Endothelial cell of umbilical vein (primary cell): ENCODE results near the gene FHIT. TPM values are rescaled to one million over a fixed set of nuclear protein-coding genes. Genes with fewer than 3 reads are reported as not detected.

ENCODE experiments used
- BruUV-seq: library from RNA; stranded (reverse); fragments of 400-500 nt; replicated peaks from 2 replicates; lab custom pipeline; 2021; lab: Mats Ljungman, UMichigan
- CTCF ChIA-PET: fragments of 300-600, 350-600 bp; sonication (Branson Sonifier 250); formaldehyde crosslinking; loops from one replicate; lab custom pipeline; 2021; ENCODE audit warnings: antibody characterized with exemption, inconsistent platforms; lab: Charles Lee
- POLR2A ChIA-PET: fragments of 300-600, 350-600 bp; sonication (Branson Sonifier 250); formaldehyde crosslinking; loops from one replicate; lab custom pipeline; 2021; ENCODE audit warnings: antibody characterized with exemption, inconsistent platforms; lab: Charles Lee
- DNase-seq: peaks from one replicate; pipeline ENCODE4 v3.0.0-alpha.2; 2011; ENCODE audit warnings: low read depth, low spot score
- FAIRE-seq: peaks from 2 replicates; lab custom pipeline; 2011; peaks lifted over from hg19 to GRCh38; lab: Jason Lieb, UNC
- H2AFZ ChIP-seq: 2 replicates; pipeline ENCODE4 v1.6.0; 2012; ENCODE audit warnings: low read depth, low read length, control low read depth, inconsistent platforms
- H3K27ac ChIP-seq: 2 replicates; pipeline ENCODE4 v1.5.1; 2011; ENCODE audit warnings: low read depth, mild to moderate bottlenecking, control low read depth, low read length, moderate library complexity; ENCODE audit not compliant: insufficient read depth
- H3K27me3 ChIP-seq, 2 experiments: 2 replicates each; pipeline versions ENCODE4 v1.6.0 to v1.6.1; 2011; ENCODE audit warnings: low read length in 2 of 2, mixed read lengths in 1 of 2; ENCODE audit not compliant: control insufficient read depth in 2 of 2, insufficient read depth in 2 of 2
- H3K36me3 ChIP-seq, 2 experiments: 2 replicates in 1 of 2; 3 replicates in 1 of 2; pipeline ENCODE4 v1.5.1; 2011; ENCODE audit warnings: low read length in 2 of 2, mild to moderate bottlenecking in 1 of 2, moderate library complexity in 1 of 2; ENCODE audit not compliant: control insufficient read depth in 2 of 2, insufficient read depth in 2 of 2; ENCODE audit errors: extremely low read depth in 1 of 2
- H3K4me1 ChIP-seq: 3 replicates; pipeline ENCODE4 v1.5.1; 2011; ENCODE audit warnings: mild to moderate bottlenecking, low read length; ENCODE audit not compliant: control insufficient read depth, insufficient read depth; ENCODE audit errors: extremely low read depth
- H3K4me2 ChIP-seq: 2 replicates; pipeline ENCODE4 v1.6.1; 2011; ENCODE audit warnings: low read length, control low read depth, mixed read lengths; ENCODE audit not compliant: insufficient read depth
- H3K4me3 ChIP-seq, 3 experiments: fragments of 200-600 bp in 1 of 3; sonication (generic), shearing (Covaris generic) in 1 of 3; replicated peaks in 1 of 3; 2 replicates each; pipeline ENCODE4 v1.5.1; 2011 to 2016; ENCODE audit warnings: control low read depth in 3 of 3, low read length in 3 of 3, mild to moderate bottlenecking in 2 of 3, inconsistent platforms in 1 of 3, low read depth in 1 of 3, moderate library complexity in 1 of 3; ENCODE audit not compliant: insufficient read depth in 1 of 3
- H3K79me2 ChIP-seq: 2 replicates; pipeline ENCODE4 v1.6.0; 2012; ENCODE audit warnings: low read length, inconsistent platforms; ENCODE audit not compliant: control insufficient read depth, insufficient read depth
- H3K9ac ChIP-seq: replicated peaks from 2 replicates; pipeline ENCODE3; 2011; ENCODE audit warnings: low read length, control low read depth; ENCODE audit not compliant: insufficient read depth; ENCODE audit errors: extremely low read depth
- H3K9me1 ChIP-seq: replicated peaks from 3 replicates; pipeline ENCODE4 v1.6.0; 2011; ENCODE audit warnings: mild to moderate bottlenecking, low read length; ENCODE audit not compliant: control insufficient read depth, insufficient read depth; ENCODE audit errors: extremely low read depth
- H3K9me3 ChIP-seq: replicated peaks from 2 replicates; pipeline ENCODE4 v1.5.1; 2012; ENCODE audit warnings: low read length, inconsistent platforms; ENCODE audit not compliant: control insufficient read depth, insufficient read depth
- H4K20me1 ChIP-seq: replicated peaks from 2 replicates; pipeline ENCODE3; 2011; ENCODE audit warnings: mild to moderate bottlenecking, low read length; ENCODE audit not compliant: control insufficient read depth, insufficient read depth; ENCODE audit errors: extremely low read depth
- CTCF ChIP-seq, 2 donors: IDR thresholded peaks; 1 replicate in 1 of 2; 2 replicates in 1 of 2; pipeline ENCODE4 v1.5.1; 2011; ENCODE audit warnings: low read length in 2 of 2, mild to moderate bottlenecking in 2 of 2, moderate library complexity in 2 of 2, control low read depth in 1 of 2, inconsistent platforms in 1 of 2, low read depth in 1 of 2; ENCODE audit not compliant: insufficient read depth in 1 of 2; ENCODE audit errors: extremely low read depth in 1 of 2
- EZH2 ChIP-seq: IDR thresholded peaks from 2 replicates; pipeline ENCODE4 v1.6.1; 2012; ENCODE audit warnings: borderline replicate concordance, low read depth, mild to moderate bottlenecking, moderate library complexity, low read length, inconsistent platforms; ENCODE audit not compliant: severe bottlenecking
- FOS ChIP-seq: IDR thresholded peaks from 2 replicates; pipeline ENCODE4 v1.6.1; 2011; ENCODE audit warnings: mild to moderate bottlenecking, low read length, moderate library complexity, borderline replicate concordance; ENCODE audit not compliant: insufficient read depth
- GATA2 ChIP-seq: IDR thresholded peaks from 2 replicates; pipeline ENCODE4 v1.7.0; 2011; ENCODE audit warnings: low read depth, mild to moderate bottlenecking, moderate library complexity, mixed read lengths, low read length; ENCODE audit not compliant: insufficient read length, insufficient read depth
- JUN ChIP-seq: IDR thresholded peaks from 2 replicates; pipeline ENCODE4 v1.6.1; 2011; ENCODE audit warnings: borderline replicate concordance, low read depth; ENCODE audit not compliant: insufficient read length, insufficient read depth
- MAX ChIP-seq: IDR thresholded peaks from 2 replicates; pipeline ENCODE4 v1.6.1; 2011; ENCODE audit not compliant: insufficient read depth, insufficient read length
- MYC ChIP-seq: IDR thresholded peaks from one replicate; pipeline ENCODE4 v1.6.1; 2011; ENCODE audit warnings: mild to moderate bottlenecking, low read depth, low read length
- POLR2A ChIP-seq: IDR thresholded peaks from 2 replicates; pipeline ENCODE4 v1.6.1; 2012; ENCODE audit warnings: low read depth, mild to moderate bottlenecking, control low read depth, low read length
- POLR2AphosphoS5 ChIP-seq: IDR thresholded peaks from 2 replicates; pipeline ENCODE4 v1.6.1; 2012; ENCODE audit warnings: low read depth, mild to moderate bottlenecking, control low read depth, low read length, moderate library complexity; ENCODE audit not compliant: insufficient read depth
- dilution Hi-C: fragments of 300-500 bp; cut with MboI; formaldehyde crosslinking; loops from one replicate; pipeline ENCODE4 v1.15.0; 2019; ENCODE audit warnings: low sequenced_read_pairs; ENCODE audit not compliant: extremely low pct_ligation_motif_present
- intact Hi-C: fragments of 100-400 bp; cut with micrococcal nuclease; formaldehyde crosslinking; loops from one replicate; pipeline ENCODE4 v1.10.0; 2022
- polyA plus RNA-seq, 4 experiments: library from polyadenylated mRNA; depleted of rRNA in 3 of 4; stranded (reverse) in 3 of 4; unstranded in 1 of 4; fragments of >200 nt; gene quantifications; 2 replicates each; pipeline versions ENCODE4 v1.2.1 to v1.2.3, GENCODE V29; 2011 to 2012; ENCODE audit warnings: missing spikeins in 1 of 4
- total RNA-seq: library from RNA; stranded (reverse); gene quantifications from 2 replicates; pipeline ENCODE4 v1.2.3, GENCODE V29; 2021

Gene FHIT
- total and polyA plus RNA-seq, 2 donors (not counting 3 experiments of a cell fraction or from before 2014, with no cell fraction given), result 0.47 to 2.2 TPM

- BruUV-seq, result no TSS peak
- FAIRE-seq, result no peak
Measured at GRCh38 chr3:61283876-61284275, 32.6 kb upstream of the FHIT start.

DNA sequence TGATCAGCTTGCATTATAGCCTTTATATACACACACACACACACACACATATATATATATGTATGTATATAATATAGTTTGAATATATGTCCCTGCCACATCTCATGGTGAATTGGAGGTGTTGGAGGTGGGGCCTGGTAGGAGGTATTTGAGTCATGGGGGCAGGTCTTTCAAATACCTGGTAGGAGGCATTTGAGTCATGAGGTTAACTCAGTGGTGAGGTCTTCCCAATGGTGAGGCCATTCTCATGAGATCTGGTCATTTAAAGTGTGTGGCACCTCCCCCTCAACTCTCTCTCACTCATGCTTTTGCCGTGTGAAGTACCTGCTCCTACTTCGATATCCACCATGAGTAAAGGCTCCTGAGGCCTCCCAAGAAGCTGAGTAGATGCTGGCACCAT is 27.5 kb upstream of the FHIT start:
- Histone ChIP-seq H3K4me3 (no peak overlapping the region), H3K4me2 (no peak overlapping the region), H3K27me3 (no peaks in the 10 kb centered on the region), H3K9me3 (no peaks in the 10 kb centered on the region), H2AFZ (no peak overlapping the region), H4K20me1 (no peaks in the 10 kb centered on the region), H3K9me1 (no peaks in the 10 kb centered on the region), H3K4me1 (no peaks in the 10 kb centered on the region), H3K79me2 (no peaks in the 10 kb centered on the region), H3K9ac (no peak overlapping the region), H3K36me3 (no peaks in the 10 kb centered on the region), H3K27ac (no peak overlapping the region)
- BruUV-seq, result no TSS peak
- DNase-seq (no peak), FAIRE-seq (no peak)
- no peak for TF ChIP-seq POLR2AphosphoS5
- TF ChIP-seq MAX, result no peak
- no peak for TF ChIP-seq GATA2
- TF ChIP-seq POLR2A, result no peak
- TF ChIP-seq FOS, result no peak
- no peak for TF ChIP-seq CTCF (IDR thresholded peaks at IDR 0.05; ENCODE audit: extremely low read depth in 1 of 2, insufficient read depth in 1 of 2, low read depth in 1 of 2, low read length in 2 of 2)
- no peak for TF ChIP-seq JUN
- TF ChIP-seq MYC, result no peak
- no peak for TF ChIP-seq EZH2
- intact Hi-C loops (no loop called here), dilution Hi-C loops (no loop called here)
- ChIA-PET POLR2A (no interaction called here), CTCF (no interaction called here)

More at GRCh38 chr3:61283876-61284275, 32.6 kb upstream of the FHIT start:
- ChIA-PET CTCF (no interaction called here), POLR2A (no interaction called here)
- H3K27ac ChIP-seq, result no peak overlapping the region
- no peak overlapping the region for H3K4me2 ChIP-seq
- H3K9me3 ChIP-seq, result no peaks in the 10 kb centered on the region
- H3K9me1 ChIP-seq, result no peaks in the 10 kb centered on the region
- dilution Hi-C loops, result no loop called here
- intact Hi-C loops, result no loop called here
- no peak overlapping the region for H3K9ac ChIP-seq
- no peaks in the 10 kb centered on the region for H4K20me1 ChIP-seq
- no peak overlapping the region for H2AFZ ChIP-seq
- H3K4me3 ChIP-seq, result no peak overlapping the region
- no peaks in the 10 kb centered on the region for H3K36me3 ChIP-seq
- H3K27me3 ChIP-seq, result no peaks in the 10 kb centered on the region
- DNase-seq, result no peak
- no peaks in the 10 kb centered on the region for H3K79me2 ChIP-seq
- no peaks in the 10 kb centered on the region for H3K4me1 ChIP-seq
- no peak for TF ChIP-seq EZH2
